ENCODE results near the gene LRFN5. TPM values are rescaled to one million over a fixed set of nuclear protein-coding genes. Genes with fewer than 3 reads are reported as not detected.

LRFN5 gene
- polyA plus RNA-seq, 4 donors: 0.35 to 0.76 TPM; not detected in 2

DNA sequence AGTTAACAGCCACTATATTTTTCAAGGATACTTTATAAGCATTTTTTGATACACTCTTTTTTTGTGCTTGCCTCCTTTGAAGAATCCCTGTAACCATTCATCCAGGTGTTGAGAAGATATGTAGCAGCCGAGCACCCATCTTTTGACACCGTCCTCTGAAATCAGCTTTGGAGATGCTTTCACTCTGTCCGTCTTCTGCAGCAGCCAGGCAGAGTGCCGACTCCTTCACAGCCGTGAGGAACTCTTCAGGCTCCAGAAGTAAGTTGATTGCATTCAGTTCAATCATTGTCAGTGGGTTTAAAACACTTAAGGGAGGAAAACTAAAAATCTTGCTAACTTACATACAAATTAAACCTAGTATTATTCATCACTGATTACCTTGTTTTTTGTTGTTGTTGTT is 160.1 kb downstream of the LRFN5 start:
- Histone ChIP-seq H3K9me3 (ENCODE audit: control insufficient read depth in 2 of 2, insufficient read depth in 1 of 2, low read depth in 1 of 2, low read length in 1 of 2) (peaks cover 0 to 2% of the 10 kb centered on the region in 2 donors), H3K4me1 (ENCODE audit: control insufficient read depth in 3 of 3, insufficient read depth in 2 of 3, low read depth in 1 of 3, low read length in 2 of 3) (no peaks in the 10 kb centered on the region), H3K27me3 (ENCODE audit: control insufficient read depth in 3 of 3, insufficient read depth in 3 of 3, low read length in 3 of 3) (no peaks in the 10 kb centered on the region), H3K36me3 (ENCODE audit: control insufficient read depth in 3 of 3, insufficient read depth in 2 of 3, low read depth in 1 of 3, low read length in 3 of 3) (no peaks in the 10 kb centered on the region), H3K4me3 (ENCODE audit: low read depth in 1 of 3, low read length in 3 of 3) (no peak overlapping the region), H3K27ac (ENCODE audit: low read depth in 1 of 3, low read length in 2 of 3) (no peak overlapping the region)
- WGBS, 3 donors: 71 to 79% (median 77%) methylated on average over 5 of the region's 5 CpGs
- no peak for DNase-seq
- FAIRE-seq: no peak

DNA sequence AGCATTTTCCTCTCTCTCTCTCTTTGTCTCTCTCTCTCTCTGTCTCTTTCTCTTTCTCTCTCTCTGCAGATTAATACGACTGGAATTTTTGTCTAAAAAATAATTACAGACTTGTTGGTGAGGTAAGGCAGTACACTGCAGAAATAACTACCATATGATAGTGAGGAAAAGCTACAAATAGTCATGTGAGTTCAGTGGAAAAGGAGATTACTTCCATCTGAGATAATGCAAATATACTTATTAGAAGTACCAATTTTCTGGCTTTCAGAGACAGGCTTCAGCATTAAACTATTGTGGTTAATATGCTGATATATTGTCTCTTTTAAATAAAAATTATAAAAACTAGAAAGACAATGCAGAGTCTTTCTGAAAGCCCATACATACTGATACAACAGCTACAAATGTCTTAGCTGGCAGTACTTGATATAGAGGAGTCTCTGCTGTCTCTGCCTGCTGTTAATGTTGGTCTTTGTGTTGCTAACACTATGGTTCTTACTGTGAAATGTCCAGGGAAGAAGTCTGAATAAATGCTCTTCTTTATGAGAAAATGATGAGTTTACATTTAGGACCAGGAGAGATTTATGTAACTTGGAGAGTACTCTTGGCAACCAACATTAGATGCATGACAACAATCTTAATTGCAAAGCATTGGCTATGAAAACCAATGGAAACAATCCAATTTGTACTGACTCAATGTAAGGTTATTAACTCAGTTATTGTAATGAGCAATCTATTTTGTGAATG is 167.0 kb downstream of the LRFN5 start:
- Histone ChIP-seq H3K27ac (ENCODE audit: low read depth in 1 of 3, low read length in 2 of 3) (no peak overlapping the region), H3K9me3 (ENCODE audit: control insufficient read depth in 2 of 2, insufficient read depth in 1 of 2, low read depth in 1 of 2, low read length in 1 of 2) (peaks cover 0 to 2% of the 10 kb centered on the region in 2 donors), H3K36me3 (ENCODE audit: control insufficient read depth in 3 of 3, insufficient read depth in 2 of 3, low read depth in 1 of 3, low read length in 3 of 3) (no peaks in the 10 kb centered on the region), H3K27me3 (ENCODE audit: control insufficient read depth in 3 of 3, insufficient read depth in 3 of 3, low read length in 3 of 3) (no peaks in the 10 kb centered on the region), H3K4me1 (ENCODE audit: control insufficient read depth in 3 of 3, insufficient read depth in 2 of 3, low read depth in 1 of 3, low read length in 2 of 3) (no peaks in the 10 kb centered on the region), H3K4me3 (ENCODE audit: low read depth in 1 of 3, low read length in 3 of 3) (no peak overlapping the region)
- no peak for DNase-seq
- 63 to 64% (median 64%) methylated on average over 1 of the region's 1 CpG for WGBS, 3 donors
- FAIRE-seq: no peak

DNA sequence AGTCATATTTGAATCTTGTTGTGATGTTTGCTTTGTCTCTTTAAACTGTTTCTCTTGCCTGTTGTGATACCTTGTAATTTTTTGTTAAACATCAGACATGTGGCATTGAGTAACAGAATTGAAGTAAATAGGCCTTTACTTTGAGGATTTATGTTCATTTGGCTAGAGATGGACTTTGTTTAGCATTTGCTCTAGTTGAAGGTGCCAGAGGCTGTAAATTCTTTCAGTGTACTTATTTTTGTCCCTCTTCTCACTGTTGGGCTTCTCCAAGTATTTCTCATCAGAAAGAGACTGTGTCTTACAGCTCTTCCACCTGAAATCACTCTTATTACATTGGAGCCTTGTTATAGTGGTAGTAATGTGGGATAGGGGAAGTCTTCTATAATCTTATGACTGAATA is 175.8 kb downstream of the LRFN5 start:
- no peak for FAIRE-seq
- H3K4me1 ChIP-seq (ENCODE audit: control insufficient read depth in 3 of 3, insufficient read depth in 2 of 3, low read depth in 1 of 3, low read length in 2 of 3): no peaks in the 10 kb centered on the region
- H3K36me3 ChIP-seq (ENCODE audit: control insufficient read depth in 3 of 3, insufficient read depth in 2 of 3, low read depth in 1 of 3, low read length in 3 of 3): no peaks in the 10 kb centered on the region
- no peak for DNase-seq
- no peaks in the 10 kb centered on the region for H3K27me3 ChIP-seq (ENCODE audit: control insufficient read depth in 3 of 3, insufficient read depth in 3 of 3, low read length in 3 of 3)
- H3K4me3 ChIP-seq (ENCODE audit: low read depth in 1 of 3, low read length in 3 of 3): no peak overlapping the region
- no peaks in the 10 kb centered on the region for H3K9me3 ChIP-seq (ENCODE audit: control insufficient read depth in 2 of 2, insufficient read depth in 1 of 2, low read depth in 1 of 2, low read length in 1 of 2)
- H3K27ac ChIP-seq (ENCODE audit: low read depth in 1 of 3, low read length in 2 of 3): no peak overlapping the region

DNA sequence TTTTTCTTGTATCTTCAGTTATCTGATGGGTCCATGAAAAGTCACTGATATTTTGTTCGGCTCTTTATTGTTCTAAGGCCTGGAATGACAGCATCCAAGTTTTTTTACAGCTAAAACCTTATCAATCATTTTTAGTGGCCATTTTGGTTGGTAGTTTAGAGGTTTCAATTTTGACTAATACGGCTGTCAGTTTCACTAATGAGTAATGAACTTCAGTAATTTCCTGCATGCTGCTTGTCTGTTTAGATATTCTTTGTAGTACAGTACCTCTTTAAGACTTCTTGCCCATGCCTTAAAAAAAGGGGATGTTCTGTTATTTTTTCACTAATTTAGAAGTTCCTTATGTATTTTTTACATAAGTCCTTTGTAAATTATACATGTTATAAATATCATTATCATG is 176.7 kb downstream of the LRFN5 start:
- WGBS, 3 donors: 66 to 86% (median 85%) methylated on average over 2 of the region's 2 CpGs
- no peak overlapping the region for H3K4me3 ChIP-seq (ENCODE audit: low read depth in 1 of 3, low read length in 3 of 3)
- no peak for DNase-seq

DNA sequence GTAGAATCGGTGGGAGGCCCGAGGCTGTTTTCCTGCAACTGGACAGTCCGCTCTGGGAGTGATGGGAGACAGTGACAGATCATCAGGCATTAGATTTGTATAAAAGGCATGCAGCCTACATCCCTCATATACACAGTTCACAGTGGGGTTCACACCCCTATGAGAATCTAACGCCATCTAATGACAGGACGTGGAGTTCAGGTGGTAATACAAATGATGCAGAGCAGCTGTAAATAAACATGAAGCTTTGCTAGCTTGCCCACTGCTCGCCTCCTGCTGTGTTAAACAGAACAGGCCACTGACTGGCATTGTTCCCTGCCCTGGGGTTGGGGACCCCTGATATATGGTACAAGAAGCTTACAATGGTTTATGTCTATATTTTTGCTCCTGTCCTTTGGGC is 179.0 kb downstream of the LRFN5 start:
- DNase-seq (no peak), FAIRE-seq (no peak)
- no peaks in the 10 kb centered on the region for H3K36me3 ChIP-seq (ENCODE audit: control insufficient read depth in 3 of 3, insufficient read depth in 2 of 3, low read depth in 1 of 3, low read length in 3 of 3)
- H3K9me3 ChIP-seq (ENCODE audit: control insufficient read depth in 2 of 2, insufficient read depth in 1 of 2, low read depth in 1 of 2, low read length in 1 of 2): no peaks in the 10 kb centered on the region
- H3K27me3 ChIP-seq (ENCODE audit: control insufficient read depth in 3 of 3, insufficient read depth in 3 of 3, low read length in 3 of 3): no peaks in the 10 kb centered on the region
- no peak overlapping the region for H3K27ac ChIP-seq (ENCODE audit: low read depth in 1 of 3, low read length in 2 of 3)
- WGBS, 3 donors: 69 to 76% (median 72%) methylated on average over 6 of the region's 6 CpGs
- no peak overlapping the region for H3K4me3 ChIP-seq (ENCODE audit: low read depth in 1 of 3, low read length in 3 of 3)
- H3K4me1 ChIP-seq (ENCODE audit: control insufficient read depth in 3 of 3, insufficient read depth in 2 of 3, low read depth in 1 of 3, low read length in 2 of 3): no peaks in the 10 kb centered on the region

More for the DNA sequence above, 176.7 kb downstream of the LRFN5 start:
- Histone ChIP-seq H3K27me3 (ENCODE audit: control insufficient read depth in 3 of 3, insufficient read depth in 3 of 3, low read length in 3 of 3) (no peaks in the 10 kb centered on the region), H3K27ac (ENCODE audit: low read depth in 1 of 3, low read length in 2 of 3) (no peak overlapping the region), H3K9me3 (ENCODE audit: control insufficient read depth in 2 of 2, insufficient read depth in 1 of 2, low read depth in 1 of 2, low read length in 1 of 2) (no peaks in the 10 kb centered on the region), H3K4me1 (ENCODE audit: control insufficient read depth in 3 of 3, insufficient read depth in 2 of 3, low read depth in 1 of 3, low read length in 2 of 3) (no peaks in the 10 kb centered on the region), H3K36me3 (ENCODE audit: control insufficient read depth in 3 of 3, insufficient read depth in 2 of 3, low read depth in 1 of 3, low read length in 3 of 3) (no peaks in the 10 kb centered on the region)
- no peak for FAIRE-seq

DNA sequence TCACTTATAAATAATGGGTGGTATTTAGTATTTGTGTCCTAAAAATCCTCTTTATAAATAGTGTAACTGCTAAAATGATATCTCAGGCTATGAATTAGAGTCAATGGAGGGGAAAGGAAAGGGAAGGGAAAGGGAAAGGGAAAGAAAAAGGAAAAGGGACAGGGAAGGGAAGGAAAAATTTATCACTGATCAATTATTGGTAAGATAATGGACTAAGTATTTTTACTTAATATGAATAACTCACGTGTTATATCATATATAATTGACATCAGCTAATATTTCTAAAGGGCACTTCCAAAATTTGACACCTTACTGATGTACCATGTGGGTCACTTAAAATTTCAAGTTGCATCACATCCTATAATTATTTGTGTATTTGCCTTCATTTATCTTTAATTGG is 193.1 kb downstream of the LRFN5 start:
- Histone ChIP-seq H3K4me3 (ENCODE audit: low read depth in 1 of 3, low read length in 3 of 3) (no peak overlapping the region), H3K27me3 (ENCODE audit: control insufficient read depth in 3 of 3, insufficient read depth in 3 of 3, low read length in 3 of 3) (no peaks in the 10 kb centered on the region), H3K4me1 (ENCODE audit: control insufficient read depth in 3 of 3, insufficient read depth in 2 of 3, low read depth in 1 of 3, low read length in 2 of 3) (no peaks in the 10 kb centered on the region), H3K27ac (ENCODE audit: low read depth in 1 of 3, low read length in 2 of 3) (no peak overlapping the region), H3K36me3 (ENCODE audit: control insufficient read depth in 3 of 3, insufficient read depth in 2 of 3, low read depth in 1 of 3, low read length in 3 of 3) (no peaks in the 10 kb centered on the region), H3K9me3 (ENCODE audit: control insufficient read depth in 2 of 2, insufficient read depth in 1 of 2, low read depth in 1 of 2, low read length in 1 of 2) (no peaks in the 10 kb centered on the region)
- no peak for DNase-seq
- no peak for FAIRE-seq
- 43 to 59% (median 47%) methylated on average over 1 of the region's 1 CpG for WGBS, 3 donors

DNA sequence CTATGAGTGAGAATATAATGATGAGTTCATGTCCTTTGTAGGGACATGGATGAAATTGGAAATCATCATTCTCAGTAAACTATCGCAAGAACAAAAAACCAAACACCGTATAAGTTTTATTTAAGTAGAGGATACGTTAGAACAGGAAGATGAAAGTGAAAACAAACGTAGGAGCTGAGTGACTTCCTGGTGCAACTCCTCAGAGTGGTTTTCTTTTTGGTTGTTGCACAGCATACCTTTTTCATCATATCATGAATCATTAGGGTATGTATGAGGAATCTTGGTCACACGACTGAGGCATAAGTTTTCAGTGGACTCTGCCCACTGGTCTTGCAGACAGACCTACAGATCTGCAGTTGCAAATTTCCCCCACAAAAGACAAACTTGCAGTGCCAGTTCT is 199.0 kb downstream of the LRFN5 start:
- Histone ChIP-seq H3K27me3 (ENCODE audit: control insufficient read depth in 3 of 3, insufficient read depth in 3 of 3, low read length in 3 of 3) (no peaks in the 10 kb centered on the region), H3K27ac (ENCODE audit: low read depth in 1 of 3, low read length in 2 of 3) (no peak overlapping the region), H3K4me3 (ENCODE audit: low read depth in 1 of 3, low read length in 3 of 3) (no peak overlapping the region), H3K36me3 (ENCODE audit: control insufficient read depth in 3 of 3, insufficient read depth in 2 of 3, low read depth in 1 of 3, low read length in 3 of 3) (no peaks in the 10 kb centered on the region), H3K9me3 (ENCODE audit: control insufficient read depth in 2 of 2, insufficient read depth in 1 of 2, low read depth in 1 of 2, low read length in 1 of 2) (no peaks in the 10 kb centered on the region), H3K4me1 (ENCODE audit: control insufficient read depth in 3 of 3, insufficient read depth in 2 of 3, low read depth in 1 of 3, low read length in 2 of 3) (no peaks in the 10 kb centered on the region)
- 70 to 74% (median 73%) methylated on average over 5 of the region's 5 CpGs for WGBS, 3 donors
- DNase-seq: no peak
- FAIRE-seq: no peak

DNA sequence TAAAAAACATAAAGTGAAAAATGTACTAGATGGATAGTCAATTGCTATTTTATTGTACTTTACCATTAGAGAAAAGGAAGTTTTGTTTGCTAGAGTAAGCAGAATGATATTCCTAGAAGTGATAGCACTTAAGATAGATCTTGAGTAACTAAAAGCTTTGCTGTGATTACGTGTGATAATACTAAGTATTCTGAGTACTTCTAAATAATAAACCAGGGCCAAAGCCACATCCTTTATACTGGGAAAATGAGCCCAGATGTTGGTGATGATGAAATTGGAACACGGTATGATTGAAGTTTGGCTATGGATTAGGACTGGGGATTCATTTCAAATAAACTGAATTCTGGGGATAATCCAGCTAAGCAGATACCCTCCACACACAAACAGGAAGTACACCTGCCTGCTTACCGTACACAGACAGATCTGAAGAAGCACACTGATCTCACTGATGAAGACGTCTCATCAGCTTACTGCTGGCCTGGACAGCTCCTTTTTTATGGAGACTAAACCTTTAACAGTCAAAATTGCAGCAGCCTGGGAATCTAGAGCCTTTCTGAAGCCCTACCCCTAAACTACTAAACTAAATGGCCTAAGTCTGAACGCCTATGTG is 199.8 kb downstream of the LRFN5 start:
- no peak for FAIRE-seq
- 60 to 76% (median 68%) methylated on average over 5 of the region's 5 CpGs for WGBS, 3 donors
- H3K4me3 ChIP-seq (ENCODE audit: low read depth in 1 of 3, low read length in 3 of 3): no peak overlapping the region

DNA sequence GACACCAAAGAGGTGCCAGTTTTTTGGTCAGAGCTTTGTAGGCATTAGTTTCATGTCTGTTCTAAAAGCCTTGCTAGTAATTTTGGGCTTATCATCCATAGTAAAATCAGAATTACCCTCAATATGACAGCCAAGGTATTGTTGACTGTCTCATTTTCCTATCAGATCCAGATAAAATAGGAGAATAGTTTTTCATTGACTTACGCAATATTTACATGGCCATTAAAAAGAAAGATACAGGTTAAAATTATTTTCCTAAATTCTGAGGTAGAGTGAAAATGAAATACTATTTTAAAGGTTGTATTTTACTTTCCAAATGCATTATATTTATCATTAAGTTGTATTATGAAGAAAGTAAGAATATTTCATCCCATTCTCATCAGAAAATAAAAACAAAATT is 203.7 kb downstream of the LRFN5 start:
- H3K27ac ChIP-seq (ENCODE audit: low read depth in 1 of 3, low read length in 2 of 3): no peak overlapping the region
- H3K27me3 ChIP-seq (ENCODE audit: control insufficient read depth in 3 of 3, insufficient read depth in 3 of 3, low read length in 3 of 3): no peaks in the 10 kb centered on the region
- no peaks in the 10 kb centered on the region for H3K9me3 ChIP-seq (ENCODE audit: control insufficient read depth in 2 of 2, insufficient read depth in 1 of 2, low read depth in 1 of 2, low read length in 1 of 2)
- DNase-seq (no peak), FAIRE-seq (no peak)
- 30 to 72% (median 53%) methylated on average over 1 of the region's 1 CpG for WGBS, 3 donors
- no peak overlapping the region for H3K4me3 ChIP-seq (ENCODE audit: low read depth in 1 of 3, low read length in 3 of 3)
- H3K36me3 ChIP-seq (ENCODE audit: control insufficient read depth in 3 of 3, insufficient read depth in 2 of 3, low read depth in 1 of 3, low read length in 3 of 3): no peaks in the 10 kb centered on the region
- H3K4me1 ChIP-seq (ENCODE audit: control insufficient read depth in 3 of 3, insufficient read depth in 2 of 3, low read depth in 1 of 3, low read length in 2 of 3): no peaks in the 10 kb centered on the region

More for the DNA sequence above, 199.8 kb downstream of the LRFN5 start:
- no peaks in the 10 kb centered on the region for H3K36me3 ChIP-seq (ENCODE audit: control insufficient read depth in 3 of 3, insufficient read depth in 2 of 3, low read depth in 1 of 3, low read length in 3 of 3)
- no peaks in the 10 kb centered on the region for H3K9me3 ChIP-seq (ENCODE audit: control insufficient read depth in 2 of 2, insufficient read depth in 1 of 2, low read depth in 1 of 2, low read length in 1 of 2)
- no peaks in the 10 kb centered on the region for H3K4me1 ChIP-seq (ENCODE audit: control insufficient read depth in 3 of 3, insufficient read depth in 2 of 3, low read depth in 1 of 3, low read length in 2 of 3)
- no peak for DNase-seq
- no peak overlapping the region for H3K27ac ChIP-seq (ENCODE audit: low read depth in 1 of 3, low read length in 2 of 3)
- H3K27me3 ChIP-seq (ENCODE audit: control insufficient read depth in 3 of 3, insufficient read depth in 3 of 3, low read length in 3 of 3): no peaks in the 10 kb centered on the region
